ENCODE results near the gene GAREM2.

Gene GAREM2

DNA sequence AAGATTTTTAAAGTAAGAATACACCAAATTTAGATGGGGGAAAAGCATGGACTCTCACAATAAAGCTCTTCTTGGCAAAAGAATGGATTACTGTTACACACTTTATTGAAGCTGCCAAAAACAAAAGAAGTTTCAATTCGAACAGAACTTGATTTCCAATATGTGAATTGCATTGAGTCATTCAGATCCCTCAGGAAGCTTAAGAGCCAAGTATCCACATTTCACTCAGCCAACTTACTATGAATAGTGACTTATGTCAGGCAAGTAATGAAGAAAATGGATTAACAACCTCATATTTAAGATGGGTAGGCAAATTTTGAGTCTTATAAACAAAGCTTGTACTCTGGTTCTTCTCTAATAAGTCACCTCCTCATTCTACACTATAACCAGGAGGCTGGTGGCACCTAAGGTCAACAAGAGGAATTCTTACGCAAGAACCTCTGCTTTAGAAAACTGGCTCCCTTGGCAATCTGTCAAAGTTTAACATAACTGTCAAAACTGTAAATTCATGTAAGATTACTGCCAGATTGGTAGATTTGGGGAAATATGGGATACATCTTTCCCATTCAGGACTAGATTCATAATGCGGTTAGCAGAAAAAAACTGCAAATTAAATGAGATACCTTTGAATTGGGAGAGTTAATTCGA lies 65.5 kb downstream of the GAREM2 start:
- no peak for DNase-seq (ENCODE audit: low read depth)

Measured in stimulated activated CD8-positive, alpha-beta memory T cell treated with anti-CD3 and anti-CD28 coated beads, Interleukin-12 subunit alpha, Interleukin-12 subunit beta, amount 100 ng/mL, for 4 hours (primary cell).